Keratinocyte (primary cell): Measurements from ENCODE around the gene NEB.

Experiments used
- CTCF ChIP-seq, 3 experiments: IDR thresholded peaks in 1 of 3; conservative IDR thresholded peaks in 1 of 3; optimal IDR thresholded peaks in 1 of 3; 2 replicates in 2 of 3; 3 replicates in 1 of 3; pipeline versions ENCODE3 to v1.5.1; 2011; ENCODE audit warnings: low read length in 3 of 3, mild to moderate bottlenecking in 3 of 3, moderate library complexity in 2 of 3, control low read depth in 1 of 3, inconsistent platforms in 1 of 3; ENCODE audit not compliant: insufficient read depth in 2 of 3; ENCODE audit errors: extremely low read depth in 1 of 3
- EZH2 ChIP-seq: IDR thresholded peaks from one replicate; pipeline ENCODE4 v1.6.1; 2012; ENCODE audit warnings: inconsistent platforms, mild to moderate bottlenecking, low read length, moderate library complexity

GRCh38 chr2:151711025-151711424 is 23.3 kb downstream of the NEB start:
- TF ChIP-seq CTCF (optimal IDR thresholded peaks at IDR 0.05 in 1 of 3, IDR thresholded peaks at IDR 0.05 in 1 of 3, conservative IDR thresholded peaks at IDR 0.05 in 1 of 3; ENCODE audit: extremely low read depth in 1 of 3, insufficient read depth in 2 of 3, low read length in 3 of 3) (no peak), EZH2 (no peak)
